GM18858 (cell line): ENCODE data around the gene CAPN12.
"Not testable (repeated sequence)": the region's sequence is repeated elsewhere in the genome, so short reads cannot be mapped to it uniquely, and the experiment has no call there.

ENCODE experiments used
- ATAC-seq: cut with Tn5 transposase; IDR thresholded peaks from one replicate; pipeline ENCODE4 v1.9.1; 2021; ENCODE audit not compliant: unreplicated experiment

CAPN12 gene

GRCh38 chr19:38771569-38771968 is 27.3 kb upstream of the CAPN12 start:
- ATAC-seq: not testable (repeated sequence)

GRCh38 chr19:38770949-38771275 is 26.6 kb upstream of the CAPN12 start:
- ATAC-seq: not testable (repeated sequence)

GRCh38 chr19:38770228-38770948 is 26.1 kb upstream of the CAPN12 start:
- not testable (repeated sequence) for ATAC-seq

- ATAC-seq: no peak
Observed at GRCh38 chr19:38769635-38770211, 25.4 kb upstream of the CAPN12 start.

GRCh38 chr19:38766276-38767047 is 22.2 kb upstream of the CAPN12 start:
- no peak for ATAC-seq

GRCh38 chr19:38765214-38765613 is 20.9 kb upstream of the CAPN12 start:
- no peak for ATAC-seq

- ATAC-seq: no peak
Observed at GRCh38 chr19:38763795-38764220, 19.5 kb upstream of the CAPN12 start.

GRCh38 chr19:38761884-38762389 is 17.7 kb upstream of the CAPN12 start:
- ATAC-seq: not testable (repeated sequence)

GRCh38 chr19:38760805-38761517 is 16.7 kb upstream of the CAPN12 start:
- ATAC-seq: not testable (repeated sequence)

GRCh38 chr19:38759590-38760003 is 15.3 kb upstream of the CAPN12 start:
- ATAC-seq: no peak

GRCh38 chr19:38754196-38754595 is 9.9 kb upstream of the CAPN12 start:
- ATAC-seq: not testable (repeated sequence)

- not testable (repeated sequence) for ATAC-seq
Observed at GRCh38 chr19:38753783-38754182, 9.5 kb upstream of the CAPN12 start.

- ATAC-seq: no peak
Observed at GRCh38 chr19:38745316-38745715, 1.0 kb upstream of the CAPN12 start.

- ATAC-seq: no peak
Observed at GRCh38 chr19:38744874-38745273, 600 bp upstream of the CAPN12 start.

GRCh38 chr19:38743394-38744297 is 628 bp downstream of the CAPN12 start:
- ATAC-seq: no peak

- ATAC-seq: no peak
Observed at GRCh38 chr19:38742906-38743305, 1.4 kb downstream of the CAPN12 start.

GRCh38 chr19:38742296-38742695 is 2.0 kb downstream of the CAPN12 start:
- ATAC-seq: no peak

GRCh38 chr19:38741670-38742069 is 2.6 kb downstream of the CAPN12 start:
- no peak for ATAC-seq

- ATAC-seq: no peak
Observed at GRCh38 chr19:38740932-38741331, 3.3 kb downstream of the CAPN12 start.

- no peak for ATAC-seq
Observed at GRCh38 chr19:38740257-38740592, 4.0 kb downstream of the CAPN12 start.
